ENCODE results near the gene EML4. TPM values are rescaled to one million over a fixed set of nuclear protein-coding genes. Genes with fewer than 3 reads are reported as not detected.
A peak's percentile ranks its signal among the peaks of the same experiment; 100 is the strongest.

The EML4 gene
- total and polyA plus RNA-seq, 2 of the 13 experiments (the other 11 are each of a cell fraction or from before 2014, with no cell fraction given) = 243 to 476 TPM

- no peak for TF ChIP-seq PRDM10 (CRISPR knock-in tag; IDR thresholded peaks at IDR 0.05; ENCODE audit: low read depth)
- no peak for TF ChIP-seq PRMT3 (CRISPR knock-in tag; IDR thresholded peaks at IDR 0.05; ENCODE audit: borderline replicate concordance, low read depth)
Measured at GRCh38 chr2:42199626-42200025, 30.5 kb downstream of the EML4 start (continued).

GRCh38 chr2:42200926-42201855, 32.0 kb downstream of the EML4 start:
- intact Hi-C loops (cut with micrococcal nuclease; ENCODE audit: unreplicated experiment) (loop anchor here (5.0 kb wide), 1 partner anchor 36 kb away; no protein-coding TSS in a partner anchor), in situ Hi-C loops (cut with HindIII; ENCODE audit: extremely low pct_ligation_motif_present, low pct_unique_long_range_greater_than_20kb) (no loop called here)
- peak; percentile 2; the same call in 1 of the 3 replicates for ATAC-seq
- H3K27me3 ChIP-seq (ENCODE audit: control insufficient read depth in 1 of 2, insufficient read depth in 2 of 2, low read length in 2 of 2) = no peaks in the 10 kb centered on the region
- POLR2A ChIA-PET = no interaction called here
- peak overlapping the region; percentile 15 for H3K4me2 ChIP-seq (ENCODE audit: low read depth, low read length)
- CTCF ChIA-PET (ENCODE audit: low intra/inter-chr PET ratio, low total read pairs) = no interaction called here
- peaks cover 100% of the 10 kb centered on the region for H3K4me1 ChIP-seq (ENCODE audit: insufficient read depth, low read length)
- peaks cover 98% of the 10 kb centered on the region for H3K79me2 ChIP-seq (ENCODE audit: insufficient read depth, low read length)
- no peak for FAIRE-seq
- no TSS peak for BruUV-seq (replicated peaks)
- H3K9ac ChIP-seq (ENCODE audit: insufficient read depth, low read depth, low read length) = no peak overlapping the region
- H3K9me3 ChIP-seq (ENCODE audit: low read length) = no peaks in the 10 kb centered on the region
- DNase-seq (ENCODE audit: low spot score) = no peak
- WGBS (ENCODE audit: low lambda C conversion rate) = 74% methylated on average over 5 of the region's 5 CpGs
- peak overlapping the region; percentile 42 for H3K27ac ChIP-seq (ENCODE audit: extremely low read length, insufficient read depth, low read length)
- H3K4me3 ChIP-seq (replicated peaks in 1 of 3; ENCODE audit: insufficient read depth in 1 of 3, low read depth in 2 of 3, low read length in 3 of 3) = no peak overlapping the region
- H3K36me3 ChIP-seq (replicated peaks in 1 of 2; ENCODE audit: control insufficient read depth in 1 of 2, insufficient read depth in 2 of 2, low read length in 2 of 2) = peaks cover 5 to 29% of the 10 kb centered on the region in 2 experiments
- H2AFZ ChIP-seq (ENCODE audit: low read length) = no peak overlapping the region
- peaks cover 93% of the 10 kb centered on the region for H4K20me1 ChIP-seq (ENCODE audit: insufficient read depth, low read length)
- TF ChIP-seq CHD4 (IDR thresholded peaks at IDR 0.05; ENCODE audit: borderline replicate concordance, low read length) = peak; percentile 76; the same call in 1 of the 2 replicates
- no peak for TF ChIP-seq CEBPB (IDR thresholded peaks at IDR 0.05; ENCODE audit: borderline replicate concordance, low read depth, low read length)
- TF ChIP-seq ZNF629 (CRISPR knock-in tag; conservative IDR thresholded peaks at IDR 0.05) = peak; percentile 89
- peak; percentile 7; the same call in 1 of the 2 replicates for TF ChIP-seq IRF2 (CRISPR knock-in tag; IDR thresholded peaks at IDR 0.05)
- no peak for TF ChIP-seq ZNF335 (CRISPR knock-in tag; IDR thresholded peaks at IDR 0.05)
- TF ChIP-seq ZNF549 (CRISPR knock-in tag; IDR thresholded peaks at IDR 0.05) = no peak
- TF ChIP-seq ADNP (CRISPR knock-in tag; IDR thresholded peaks at IDR 0.05) = no peak
- 0 out of 2 replicates have a peak, but pooled peaks have one; percentile 9 for TF ChIP-seq ELF3 (CRISPR knock-in tag; IDR thresholded peaks at IDR 0.05)
- TF ChIP-seq U2AF2 (IDR thresholded peaks at IDR 0.05; ENCODE audit: low read depth, low read length) = no peak
- no peak for TF ChIP-seq ZNF790 (CRISPR knock-in tag; IDR thresholded peaks at IDR 0.05; ENCODE audit: borderline replicate concordance)
- TF ChIP-seq SMYD3 (CRISPR knock-in tag; IDR thresholded peaks at IDR 0.05) = no peak
- TF ChIP-seq ZSCAN31 (CRISPR knock-in tag; IDR thresholded peaks at IDR 0.05; ENCODE audit: low read depth) = no peak
- no peak for TF ChIP-seq ZBTB49 (CRISPR knock-in tag; IDR thresholded peaks at IDR 0.05; ENCODE audit: borderline replicate concordance)
- peak; percentile 90 for TF ChIP-seq RBM22 (optimal IDR thresholded peaks at IDR 0.05; ENCODE audit: low read length)
- TF ChIP-seq ZNF816 (CRISPR knock-in tag; IDR thresholded peaks at IDR 0.05; ENCODE audit: borderline replicate concordance) = no peak

Measured in HepG2 (cell line).